Type B pancreatic cell (in vitro differentiated cells): ENCODE data around the gene SMYD3. TPM values are rescaled to one million over a fixed set of nuclear protein-coding genes. Genes with fewer than 3 reads are reported as not detected.

Source experiments
- DNase-seq: peaks from one replicate; pipeline ENCODE4 v3.0.0; 2021; ENCODE audit warnings: mixed read lengths; ENCODE audit not compliant: unreplicated experiment; ENCODE audit errors: extremely low spot score
- H3K27ac Mint-ChIP-seq: 2 replicates; pipeline ENCODE4 v1.8.0; 2021; ENCODE audit warnings: mild to moderate bottlenecking, mixed read lengths
- H3K27me3 Mint-ChIP-seq: 2 replicates; pipeline ENCODE4 v1.8.0; 2021; ENCODE audit warnings: mixed read lengths
- H3K36me3 Mint-ChIP-seq: 2 replicates; pipeline ENCODE4 v1.8.0; 2021; ENCODE audit warnings: mixed read lengths
- H3K4me1 Mint-ChIP-seq: one replicate; pipeline ENCODE4 v1.8.0; 2021; ENCODE audit warnings: mixed read lengths; ENCODE audit not compliant: unreplicated experiment
- H3K4me3 Mint-ChIP-seq: 2 replicates; pipeline ENCODE4 v1.8.0; 2021; ENCODE audit warnings: mild to moderate bottlenecking, mixed read lengths
- H3K9me3 Mint-ChIP-seq: 2 replicates; pipeline ENCODE4 v1.8.0; 2021; ENCODE audit warnings: mixed read lengths
- CTCF ChIP-seq: fragments of 200-600 bp; sonication (generic); conservative IDR thresholded peaks from 2 replicates; pipeline ENCODE4 v1.5.0; 2021; ENCODE audit warnings: antibody characterized with exemption, mild to moderate bottlenecking
- total RNA-seq: library from RNA; stranded (reverse); gene quantifications from 2 replicates; pipeline ENCODE4 v1.2.1, GENCODE V29; 2021; ENCODE audit warnings: low replicate concordance

Gene SMYD3
- total RNA-seq, 1 donor from 2014 or later = 19.4 TPM

- Mint-ChIP-seq H3K4me3 (no peak overlapping the region), H3K9me3 (no peaks in the 10 kb centered on the region), H3K36me3 (no peaks in the 10 kb centered on the region), H3K4me1 (peaks cover 4% of the 10 kb centered on the region), H3K27me3 (no peaks in the 10 kb centered on the region), H3K27ac (no peak overlapping the region)
- no peak for DNase-seq
- TF ChIP-seq CTCF = no peak
These were observed 36.5 kb downstream of the SMYD3 start for GRCh38 chr1:246470585-246470984.

- H3K36me3 Mint-ChIP-seq = peaks cover 5% of the 10 kb centered on the region
- H3K27ac Mint-ChIP-seq = peak overlapping the region; percentile 63
- DNase-seq = no peak
- H3K4me1 Mint-ChIP-seq = peaks cover 8% of the 10 kb centered on the region
- H3K27me3 Mint-ChIP-seq = peaks cover 4% of the 10 kb centered on the region
- H3K9me3 Mint-ChIP-seq = peaks cover 4% of the 10 kb centered on the region
- no peak overlapping the region for H3K4me3 Mint-ChIP-seq
- TF ChIP-seq CTCF = no peak
These were observed 44.1 kb downstream of the SMYD3 start for GRCh38 chr1:246462986-246463385.

- DNase-seq = no peak
- H3K27ac Mint-ChIP-seq = no peak overlapping the region
- H3K9me3 Mint-ChIP-seq = peaks cover 4% of the 10 kb centered on the region
- TF ChIP-seq CTCF = no peak
- H3K27me3 Mint-ChIP-seq = peaks cover 8% of the 10 kb centered on the region
- H3K4me1 Mint-ChIP-seq = peaks cover 8% of the 10 kb centered on the region
- H3K4me3 Mint-ChIP-seq = no peak overlapping the region
- peaks cover 5% of the 10 kb centered on the region for H3K36me3 Mint-ChIP-seq
These were observed 46.7 kb downstream of the SMYD3 start for GRCh38 chr1:246460406-246460805.

- peaks cover 10% of the 10 kb centered on the region for H3K27me3 Mint-ChIP-seq
- DNase-seq = no peak
These were observed 47.9 kb downstream of the SMYD3 start for GRCh38 chr1:246459221-246459620.

GRCh38 chr1:246455476-246455875 is 51.6 kb downstream of the SMYD3 start:
- no peak for DNase-seq
- no peak for TF ChIP-seq CTCF
- Mint-ChIP-seq H3K36me3 (no peaks in the 10 kb centered on the region), H3K4me3 (no peak overlapping the region), H3K27me3 (peaks cover 16% of the 10 kb centered on the region), H3K9me3 (no peaks in the 10 kb centered on the region), H3K27ac (no peak overlapping the region), H3K4me1 (no peaks in the 10 kb centered on the region)

More at GRCh38 chr1:246459221-246459620, 47.9 kb downstream of the SMYD3 start:
- Mint-ChIP-seq H3K9me3 (peaks cover 4% of the 10 kb centered on the region), H3K4me3 (no peak overlapping the region), H3K27ac (no peak overlapping the region), H3K4me1 (no peaks in the 10 kb centered on the region), H3K36me3 (peaks cover 5% of the 10 kb centered on the region)
- no peak for TF ChIP-seq CTCF

- TF ChIP-seq CTCF = no peak
- no peak overlapping the region for H3K27ac Mint-ChIP-seq
- H3K9me3 Mint-ChIP-seq = no peaks in the 10 kb centered on the region
- no peaks in the 10 kb centered on the region for H3K36me3 Mint-ChIP-seq
- H3K4me1 Mint-ChIP-seq = no peaks in the 10 kb centered on the region
- H3K4me3 Mint-ChIP-seq = no peak overlapping the region
- DNase-seq = no peak
- peaks cover 16% of the 10 kb centered on the region for H3K27me3 Mint-ChIP-seq
These were observed 52.4 kb downstream of the SMYD3 start for GRCh38 chr1:246454655-246455054.
